Measurements from ENCODE around the gene ART4. TPM values are rescaled to one million over a fixed set of nuclear protein-coding genes. Genes with fewer than 3 reads are reported as not detected.

ART4 gene, protein sequence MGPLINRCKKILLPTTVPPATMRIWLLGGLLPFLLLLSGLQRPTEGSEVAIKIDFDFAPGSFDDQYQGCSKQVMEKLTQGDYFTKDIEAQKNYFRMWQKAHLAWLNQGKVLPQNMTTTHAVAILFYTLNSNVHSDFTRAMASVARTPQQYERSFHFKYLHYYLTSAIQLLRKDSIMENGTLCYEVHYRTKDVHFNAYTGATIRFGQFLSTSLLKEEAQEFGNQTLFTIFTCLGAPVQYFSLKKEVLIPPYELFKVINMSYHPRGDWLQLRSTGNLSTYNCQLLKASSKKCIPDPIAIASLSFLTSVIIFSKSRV
- total RNA-seq (ENCODE audit: low replicate concordance), result not detected in 2 replicates

DNA sequence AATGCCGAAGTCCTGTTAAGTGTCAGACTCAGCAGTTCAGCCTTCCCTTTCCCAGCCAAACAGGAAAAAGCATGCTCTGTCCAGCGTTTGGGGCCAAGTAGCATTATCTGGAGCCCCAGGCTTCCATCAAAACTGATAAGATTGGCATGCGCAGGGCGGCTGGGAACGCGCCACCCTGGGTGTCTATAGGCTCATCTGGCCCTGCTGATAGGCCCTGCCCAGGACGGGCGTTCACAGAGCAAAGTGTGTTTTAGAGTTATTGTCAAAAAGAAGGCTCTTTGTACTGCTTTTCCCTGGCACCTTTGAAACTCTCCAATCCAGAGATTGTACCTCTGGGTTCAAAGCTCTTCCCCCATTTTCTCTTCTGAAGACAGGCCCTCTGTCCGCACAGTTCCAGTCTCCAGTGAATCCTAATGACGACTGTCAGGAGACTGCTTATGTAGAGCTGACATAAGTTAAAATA is at the start of gene ART4:
Gene ART4 (minus strand): TSS at position 102 of the 463 bp plus-strand sequence. CDS start 413 bp downstream, outside the sequence.
- DNase-seq (ENCODE audit: low spot score), result no peak
- H3K36me3 Mint-ChIP-seq, result peaks cover 4% of the 10 kb centered on the region
- no peaks in the 10 kb centered on the region for H3K27me3 Mint-ChIP-seq (ENCODE audit: insufficient read depth, low read depth)
- no peaks in the 10 kb centered on the region for H3K9me3 Mint-ChIP-seq
- Histone ChIP-seq H3F3A (ENCODE audit: low read depth) (no peaks in the 10 kb centered on the region), H3K27ac (no peak within 1 kb of the TSS), H3K4me3 (no peak within 1 kb of the TSS), H4K20me1 (ENCODE audit: low read depth) (no peaks in the 10 kb centered on the region), H3K9ac (no peak within 1 kb of the TSS), H3K79me2 (ENCODE audit: low read depth) (no peaks in the 10 kb centered on the region), H3K4me1 (no peaks in the 10 kb centered on the region), H2AFZ (replicated peaks) (no peak within 1 kb of the TSS), H3K9me3 (ENCODE audit: low read depth) (no peaks in the 10 kb centered on the region), H3K4me2 (no peak within 1 kb of the TSS), H3K27me3 (no peaks in the 10 kb centered on the region), H3K36me3 (no peaks in the 10 kb centered on the region)
- peaks cover 7% of the 10 kb centered on the region for H3K4me1 Mint-ChIP-seq
- no peak for TF ChIP-seq EZH2phosphoT487 (IDR thresholded peaks at IDR 0.05)
- TF ChIP-seq EZH2 (IDR thresholded peaks at IDR 0.05), result no peak
- TF ChIP-seq, protein P1, sequence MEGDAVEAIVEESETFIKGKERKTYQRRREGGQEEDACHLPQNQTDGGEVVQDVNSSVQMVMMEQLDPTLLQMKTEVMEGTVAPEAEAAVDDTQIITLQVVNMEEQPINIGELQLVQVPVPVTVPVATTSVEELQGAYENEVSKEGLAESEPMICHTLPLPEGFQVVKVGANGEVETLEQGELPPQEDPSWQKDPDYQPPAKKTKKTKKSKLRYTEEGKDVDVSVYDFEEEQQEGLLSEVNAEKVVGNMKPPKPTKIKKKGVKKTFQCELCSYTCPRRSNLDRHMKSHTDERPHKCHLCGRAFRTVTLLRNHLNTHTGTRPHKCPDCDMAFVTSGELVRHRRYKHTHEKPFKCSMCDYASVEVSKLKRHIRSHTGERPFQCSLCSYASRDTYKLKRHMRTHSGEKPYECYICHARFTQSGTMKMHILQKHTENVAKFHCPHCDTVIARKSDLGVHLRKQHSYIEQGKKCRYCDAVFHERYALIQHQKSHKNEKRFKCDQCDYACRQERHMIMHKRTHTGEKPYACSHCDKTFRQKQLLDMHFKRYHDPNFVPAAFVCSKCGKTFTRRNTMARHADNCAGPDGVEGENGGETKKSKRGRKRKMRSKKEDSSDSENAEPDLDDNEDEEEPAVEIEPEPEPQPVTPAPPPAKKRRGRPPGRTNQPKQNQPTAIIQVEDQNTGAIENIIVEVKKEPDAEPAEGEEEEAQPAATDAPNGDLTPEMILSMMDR (IDR thresholded peaks at IDR 0.05), result no peak
- H3K27ac Mint-ChIP-seq, result no peak within 1 kb of the TSS
- no peak within 1 kb of the TSS for H3K4me3 Mint-ChIP-seq

DNA sequence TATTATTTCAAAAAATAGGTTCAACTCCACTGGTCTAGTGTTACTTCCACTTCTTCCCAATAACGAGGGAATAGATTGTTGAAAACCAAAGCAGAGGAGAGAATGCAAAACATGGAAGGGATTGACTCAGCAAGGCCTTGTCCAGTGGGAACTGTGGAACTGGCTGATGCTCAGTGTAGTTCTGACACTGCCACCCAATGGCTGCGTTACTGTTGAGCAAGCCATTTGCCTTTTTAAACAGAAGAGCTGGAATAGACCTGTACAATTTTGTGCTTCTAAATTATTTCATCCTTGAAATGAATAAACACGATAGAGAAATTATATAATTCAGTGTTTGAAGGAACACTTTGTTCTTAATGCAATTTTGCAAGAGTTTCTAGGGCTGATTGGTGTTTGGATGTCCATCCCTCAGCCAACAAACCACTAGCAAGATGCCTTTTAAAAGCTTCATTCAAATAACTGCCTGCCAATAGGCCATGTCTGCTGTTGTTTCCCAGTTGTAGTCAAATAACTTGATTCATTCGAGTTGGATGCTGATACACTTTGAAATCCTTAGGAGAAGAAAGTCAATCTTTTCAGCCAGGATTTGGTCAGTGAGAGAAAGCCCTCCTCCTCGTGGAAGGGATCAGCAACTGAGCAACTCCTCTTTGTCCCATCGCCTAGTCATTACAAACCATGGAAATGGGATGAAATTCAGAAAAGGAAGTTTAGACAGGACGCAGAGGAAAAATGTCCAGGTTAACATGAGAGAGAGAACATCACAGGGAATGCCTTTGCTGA is 49.6 kb upstream of the ART4 start:
- no peak overlapping the region for H3K4me2 ChIP-seq
- peak overlapping the region; percentile 81 for H2AFZ ChIP-seq (replicated peaks)
- no peak overlapping the region for H3K4me3 ChIP-seq
- Mint-ChIP-seq H3K4me1 (peaks cover 10% of the 10 kb centered on the region), H3K27me3 (ENCODE audit: insufficient read depth, low read depth) (no peaks in the 10 kb centered on the region), H3K4me3 (no peak overlapping the region), H3K27ac (no peak overlapping the region), H3K36me3 (no peaks in the 10 kb centered on the region), H3K9me3 (no peaks in the 10 kb centered on the region)
- peak; percentile 13 for DNase-seq (ENCODE audit: low spot score)
- no peaks in the 10 kb centered on the region for H3F3A ChIP-seq (ENCODE audit: low read depth)
- H3K9ac ChIP-seq, result no peak overlapping the region
- H4K20me1 ChIP-seq (ENCODE audit: low read depth), result no peaks in the 10 kb centered on the region
- H3K79me2 ChIP-seq (ENCODE audit: low read depth), result no peaks in the 10 kb centered on the region
- H3K27ac ChIP-seq, result no peak overlapping the region
- no peaks in the 10 kb centered on the region for H3K9me3 ChIP-seq (ENCODE audit: low read depth)
- H3K4me1 ChIP-seq, result peaks cover 12% of the 10 kb centered on the region
- TF ChIP-seq, protein P1 (IDR thresholded peaks at IDR 0.05), result peak; percentile 4
- no peak for TF ChIP-seq EZH2 (IDR thresholded peaks at IDR 0.05)
- TF ChIP-seq EZH2phosphoT487 (IDR thresholded peaks at IDR 0.05), result no peak
- no peaks in the 10 kb centered on the region for H3K27me3 ChIP-seq
- no peaks in the 10 kb centered on the region for H3K36me3 ChIP-seq

DNA sequence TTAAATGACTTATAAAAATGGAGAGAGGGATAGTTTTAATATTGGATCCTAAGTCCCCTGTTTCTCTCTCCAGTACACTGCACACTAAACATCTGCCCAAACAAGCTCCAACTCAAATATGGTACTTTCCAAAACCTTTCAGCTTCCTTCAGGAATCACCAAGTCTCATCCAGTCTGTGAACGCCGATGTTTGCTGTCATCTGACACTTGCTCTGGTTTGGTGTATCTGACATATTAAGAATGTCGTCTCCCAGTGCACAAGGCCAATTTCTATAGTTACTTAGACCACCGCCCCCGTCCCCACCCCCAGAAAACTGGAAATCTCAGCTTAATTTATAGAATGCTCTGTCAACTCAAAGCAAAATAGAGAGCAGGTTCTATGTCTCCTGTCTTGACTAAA is 47.4 kb upstream of the ART4 start:
- H2AFZ ChIP-seq (replicated peaks), result no peak overlapping the region
- no peak overlapping the region for H3K4me2 ChIP-seq
- peaks cover 12% of the 10 kb centered on the region for H3K4me1 ChIP-seq
- DNase-seq (ENCODE audit: low spot score), result no peak
- Mint-ChIP-seq H3K36me3 (no peaks in the 10 kb centered on the region), H3K4me1 (peaks cover 10% of the 10 kb centered on the region), H3K9me3 (peaks cover 1% of the 10 kb centered on the region), H3K27me3 (ENCODE audit: insufficient read depth, low read depth) (peaks cover under 1% of the 10 kb centered on the region), H3K27ac (no peak overlapping the region), H3K4me3 (no peak overlapping the region)
- TF ChIP-seq EZH2 (IDR thresholded peaks at IDR 0.05) (no peak), EZH2phosphoT487 (IDR thresholded peaks at IDR 0.05) (no peak)
- TF ChIP-seq, protein P1 (IDR thresholded peaks at IDR 0.05), result no peak
- no peak overlapping the region for H3K27ac ChIP-seq
- no peaks in the 10 kb centered on the region for H3K27me3 ChIP-seq
- H3F3A ChIP-seq (ENCODE audit: low read depth), result no peaks in the 10 kb centered on the region
- H3K4me3 ChIP-seq, result no peak overlapping the region
- no peaks in the 10 kb centered on the region for H3K79me2 ChIP-seq (ENCODE audit: low read depth)
- H3K9ac ChIP-seq, result no peak overlapping the region
- no peaks in the 10 kb centered on the region for H3K36me3 ChIP-seq
- no peaks in the 10 kb centered on the region for H3K9me3 ChIP-seq (ENCODE audit: low read depth)
- H4K20me1 ChIP-seq (ENCODE audit: low read depth), result no peaks in the 10 kb centered on the region

All from neural progenitor cell (in vitro differentiated cells).